GM04503 (cell line): ENCODE measurements around the gene CDH8.

ENCODE experiments used
- DNase-seq: peaks from one replicate; pipeline ENCODE4 v3.0.0-alpha.2; 2012; ENCODE audit warnings: low read depth

The CDH8 gene

GRCh38 chr16:62036101-62036801 is at the start of gene CDH8:
Gene CDH8 (minus strand): TSS chr16:62036438. CDS start chr16:62021403, 15,035 bp downstream.
- no peak for DNase-seq

- no peak for DNase-seq
These were observed 43.0 kb upstream of the CDH8 start for GRCh38 chr16:62079236-62079635.

DNA sequence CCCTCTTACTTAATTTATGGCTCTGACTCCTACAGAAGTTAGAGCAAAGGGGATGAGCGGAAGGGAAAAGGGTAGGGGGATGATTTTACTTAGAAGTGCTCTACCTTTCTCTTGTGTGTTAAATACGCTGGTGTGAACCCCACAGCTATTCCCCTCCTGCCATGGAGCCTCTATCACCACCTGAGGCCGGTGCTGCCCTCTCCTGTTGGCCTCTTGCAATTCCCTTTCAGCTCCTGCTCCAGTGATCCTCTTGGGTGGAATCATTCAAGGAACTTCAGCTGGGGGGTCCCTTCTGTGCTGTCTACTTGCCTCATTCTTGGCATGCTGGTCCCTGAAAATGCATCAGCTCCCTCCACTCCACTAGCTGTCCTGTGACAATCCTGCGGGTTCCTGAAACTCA is 41.8 kb upstream of the CDH8 start:
- no peak for DNase-seq

DNA sequence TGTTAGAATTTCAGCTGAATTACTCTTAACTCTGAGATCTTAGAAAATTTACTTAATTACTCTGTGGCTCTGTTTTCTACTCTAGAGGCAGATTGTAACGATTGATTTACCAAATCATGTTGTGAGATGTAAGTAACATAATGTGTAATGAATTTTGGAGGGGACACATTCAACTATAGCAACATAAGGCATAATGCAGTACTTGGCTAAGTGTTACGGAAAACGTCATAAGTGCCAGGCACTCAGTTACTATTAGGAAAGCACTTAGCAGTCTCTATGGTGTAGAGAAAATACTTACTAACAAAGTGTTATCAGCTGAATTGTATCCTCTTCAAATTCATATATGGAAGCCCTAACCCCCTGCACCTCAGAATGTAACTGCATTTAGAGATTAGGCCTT is 40.6 kb upstream of the CDH8 start:
- no peak for DNase-seq

- DNase-seq = no peak
These were observed 32.5 kb upstream of the CDH8 start for GRCh38 chr16:62068747-62069146.

GRCh38 chr16:62067981-62068380 is 31.7 kb upstream of the CDH8 start:
- no peak for DNase-seq

DNA sequence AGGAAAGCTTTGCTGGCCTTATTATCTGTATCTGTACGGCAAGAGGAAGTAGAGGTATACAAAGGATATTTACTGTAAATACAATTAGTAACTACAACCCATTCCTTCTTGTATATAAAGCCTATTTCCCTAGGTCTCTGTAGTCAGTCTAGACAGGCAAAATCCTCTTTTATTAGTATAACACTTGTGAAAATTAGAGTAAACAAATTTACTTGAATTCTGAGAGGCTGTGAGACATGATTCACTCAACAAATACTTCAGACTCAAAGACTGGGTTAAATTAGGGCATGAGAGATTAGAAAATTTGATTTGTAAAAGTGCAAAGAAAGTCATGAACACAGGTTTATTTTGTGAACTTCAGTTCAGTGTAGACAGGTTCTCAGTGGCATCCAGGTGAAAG is 30.9 kb upstream of the CDH8 start:
- no peak for DNase-seq

GRCh38 chr16:62066747-62067146 is 30.5 kb upstream of the CDH8 start:
- DNase-seq = no peak

DNA sequence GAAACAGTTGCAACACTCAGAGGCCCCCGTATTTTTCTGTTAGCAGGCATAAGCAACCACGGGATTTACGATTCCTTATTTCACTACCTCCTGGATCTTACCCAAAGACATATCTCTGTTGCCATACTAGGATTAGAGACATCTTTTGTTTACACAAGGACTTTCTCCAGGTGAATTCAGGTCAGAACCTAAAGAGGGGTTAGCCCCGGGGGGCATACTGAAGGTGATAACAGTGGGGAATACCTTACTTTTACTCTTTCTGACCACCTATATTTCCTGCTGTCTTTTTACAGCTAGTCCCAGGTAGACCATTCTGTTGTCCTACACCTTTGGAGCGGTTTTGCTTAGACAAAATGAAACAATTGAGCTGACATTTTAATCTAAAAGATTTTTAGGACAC is 27.9 kb upstream of the CDH8 start:
- DNase-seq = no peak

DNA sequence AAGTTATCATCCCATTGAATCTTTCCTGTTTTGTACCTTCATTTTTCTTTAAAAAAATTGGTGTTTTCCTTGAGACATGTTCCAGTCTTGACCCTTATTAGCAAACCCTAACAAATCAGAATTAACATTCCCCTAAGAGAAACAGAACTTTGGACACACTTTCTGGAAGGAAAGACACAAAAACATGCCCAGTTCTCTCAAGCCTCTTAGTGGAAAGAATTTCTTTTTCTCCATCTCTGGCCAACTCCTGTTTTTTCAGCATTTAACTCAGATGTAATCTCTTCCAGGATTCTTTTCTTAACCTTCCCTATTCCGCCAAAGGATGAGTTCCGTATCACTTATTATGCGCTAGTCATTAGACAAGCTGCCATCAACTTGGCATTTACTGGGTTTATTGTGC is 23.9 kb upstream of the CDH8 start:
- DNase-seq = no peak

DNA sequence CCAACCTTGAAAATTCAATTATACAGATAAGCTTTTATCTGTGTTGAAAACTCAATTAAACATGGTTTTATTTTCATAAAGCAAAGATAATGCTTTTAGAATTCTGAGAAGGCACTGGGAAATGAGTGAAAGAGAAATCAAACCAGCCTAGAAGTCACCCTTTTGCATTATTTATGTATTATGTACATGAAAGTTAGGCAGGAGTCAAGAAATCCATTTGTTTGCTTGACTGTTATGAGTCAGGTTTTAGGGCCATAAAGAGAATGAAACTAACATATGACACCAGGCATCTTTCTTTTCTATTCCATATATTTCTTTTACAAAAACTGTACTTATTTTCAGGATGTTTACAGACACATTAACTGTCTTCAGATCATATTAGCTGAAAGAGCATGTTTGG is 23.3 kb upstream of the CDH8 start:
- no peak for DNase-seq

- no peak for DNase-seq
These were observed 22.2 kb upstream of the CDH8 start for GRCh38 chr16:62058412-62058811.

- no peak for DNase-seq
These were observed 15.7 kb upstream of the CDH8 start for GRCh38 chr16:62051942-62052341.

DNA sequence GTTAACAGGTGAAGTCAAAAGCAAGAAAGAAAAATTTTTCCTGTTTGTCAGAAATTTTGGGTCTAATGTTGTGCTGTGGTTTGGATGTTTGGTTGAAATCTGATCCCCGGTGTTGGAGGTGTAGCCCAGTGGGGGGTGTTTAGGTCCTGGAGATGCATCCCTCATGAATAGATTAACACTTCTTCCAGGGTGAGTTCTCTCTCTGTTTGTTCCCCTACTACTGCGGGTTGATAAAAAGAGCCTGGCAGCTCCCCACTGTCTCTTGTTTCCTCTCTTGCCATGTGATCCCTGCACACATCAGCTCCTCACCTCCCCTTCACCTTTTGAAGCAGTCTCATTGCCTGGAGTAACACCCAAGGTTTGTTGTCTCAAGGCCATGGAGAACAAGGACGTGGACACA is 14.6 kb upstream of the CDH8 start:
- no peak for DNase-seq

DNA sequence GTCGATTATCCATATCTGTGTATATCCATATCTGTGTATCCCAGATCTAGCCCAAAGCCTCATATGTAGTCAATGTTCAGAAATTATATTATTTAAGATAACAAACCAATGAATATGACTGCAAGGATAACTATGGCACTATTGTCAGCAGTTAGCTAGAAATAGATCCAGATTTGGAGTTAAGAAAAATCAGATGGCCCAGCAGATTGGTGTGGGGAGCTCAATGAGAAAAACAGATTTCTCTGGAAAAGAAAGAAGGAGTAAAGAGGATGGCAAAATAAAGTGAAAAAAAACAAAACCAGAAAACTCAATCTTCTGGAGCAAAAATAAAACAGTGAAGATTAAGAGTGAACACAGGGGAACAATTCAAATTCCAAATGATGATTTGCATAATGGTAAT is 10.6 kb upstream of the CDH8 start:
- no peak for DNase-seq

DNA sequence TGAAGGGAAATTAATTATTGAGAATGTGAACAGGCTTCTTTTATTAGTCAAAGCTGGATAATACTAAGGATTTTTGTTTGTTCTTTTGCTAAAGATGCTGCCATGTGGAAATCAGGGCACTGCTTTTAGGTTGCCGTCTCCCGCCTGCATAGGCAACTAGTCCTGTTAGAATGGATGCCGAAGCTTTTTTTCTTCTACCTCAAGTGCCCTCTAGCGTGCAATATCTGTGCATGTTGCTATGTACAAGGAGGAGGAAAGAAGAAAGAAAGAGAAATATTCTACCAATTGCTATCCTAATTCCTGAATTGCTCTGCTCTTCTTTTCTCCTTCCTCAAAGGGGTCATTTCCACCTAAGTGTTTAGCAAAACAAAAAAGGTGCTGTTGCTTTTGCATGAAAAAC is 5.2 kb upstream of the CDH8 start:
- peak; percentile 9 for DNase-seq

DNA sequence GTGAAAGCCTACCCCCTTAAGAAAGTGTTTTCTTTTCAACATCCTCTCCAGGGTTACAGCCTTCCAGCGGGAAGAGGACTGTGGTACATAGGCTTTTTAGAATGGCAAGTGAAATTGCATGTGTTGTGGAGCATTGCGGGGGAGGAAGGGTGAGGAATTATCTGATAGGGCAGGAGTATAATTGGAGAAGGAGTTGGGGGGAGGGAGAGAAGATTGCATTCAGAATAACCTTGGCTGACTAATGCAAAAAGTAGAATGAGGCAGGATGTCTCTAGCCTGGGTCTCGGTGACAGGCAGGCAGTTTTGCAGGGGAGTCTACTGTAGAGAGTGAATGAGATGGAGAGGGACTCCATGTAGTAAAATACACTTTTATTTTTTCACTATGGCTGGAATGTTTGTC is 2.4 kb upstream of the CDH8 start:
- no peak for DNase-seq

- no peak for DNase-seq
These were observed 2.0 kb upstream of the CDH8 start for GRCh38 chr16:62038225-62038624.

- DNase-seq = no peak
These were observed 531 bp upstream of the CDH8 start for GRCh38 chr16:62036802-62037135.

- no peak for DNase-seq
These were observed 834 bp downstream of the CDH8 start for GRCh38 chr16:62035115-62036092.

- DNase-seq = no peak
These were observed 1.8 kb downstream of the CDH8 start for GRCh38 chr16:62034231-62035114.

- no peak for DNase-seq
These were observed 3.2 kb downstream of the CDH8 start for GRCh38 chr16:62033065-62033464.

DNA sequence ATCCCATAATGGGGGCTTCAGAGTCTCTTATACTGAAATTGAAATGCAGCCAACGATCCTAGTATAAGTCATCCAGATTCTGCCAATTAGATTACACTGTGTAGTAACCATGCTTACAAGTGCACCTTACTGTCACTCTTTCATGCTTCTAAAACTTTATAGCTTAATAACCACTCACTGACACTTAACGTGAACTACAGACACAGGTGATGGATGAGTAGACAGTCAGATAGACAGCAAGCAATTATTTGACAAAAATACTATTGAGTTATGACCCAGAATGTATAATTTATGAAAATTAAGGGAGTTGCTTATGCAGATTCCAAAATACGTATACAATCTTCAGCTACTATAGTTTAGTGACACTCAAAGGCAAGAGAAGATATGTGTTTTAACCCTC is 6.3 kb downstream of the CDH8 start:
- DNase-seq = no peak
